Tibial artery (tissue), 4 donors: ENCODE measurements around the gene AP2B1.

Experiments used
- DNase-seq, 2 donors: peaks; one replicate each; pipeline ENCODE4 v3.0.0-alpha.2; 2019
- H3K27ac ChIP-seq, 2 donors: fragments of 200-600 bp; sonication (generic) in 1 of 2; 1 replicate in 1 of 2; 2 replicates in 1 of 2; pipeline ENCODE4 v1.5.1; 2018 to 2019; ENCODE audit warnings: mild to moderate bottlenecking in 1 of 2
- H3K27me3 ChIP-seq, 2 donors: fragments of 200-600 bp; sonication (generic) in 1 of 2; one replicate each; pipeline versions ENCODE4 v1.5.1 to v1.6.0; 2016 to 2019
- H3K36me3 ChIP-seq, 3 donors: fragments of 200-600 bp; sonication (generic) in 2 of 3; one replicate each; pipeline ENCODE4 v1.5.1; 2016 to 2019; ENCODE audit warnings: mild to moderate bottlenecking in 2 of 3
- H3K4me1 ChIP-seq, 4 donors: fragments of 200-600 bp; sonication (generic) in 2 of 4; 1 replicate in 3 of 4; 2 replicates in 1 of 4; pipeline ENCODE4 v1.5.1; 2016 to 2019
- H3K4me3 ChIP-seq, 2 donors: fragments of 200-600 bp; sonication (generic) in 1 of 2; 1 replicate in 1 of 2; 2 replicates in 1 of 2; pipeline ENCODE4 v1.5.1; 2018 to 2019; ENCODE audit warnings: mild to moderate bottlenecking in 2 of 2
- H3K9me3 ChIP-seq, 3 donors: fragments of 200-600 bp; sonication (generic) in 1 of 3; one replicate each; pipeline ENCODE4 v1.5.1; 2016 to 2019
- intact Hi-C: fragments of 100-400 bp; cut with DNase I; formaldehyde crosslinking; loops from one replicate; pipeline ENCODE4 v1.15.0; 2023; ENCODE audit warnings: low total_unique reads
- TF ChIP-seq, protein P1 (sequence below), 2 experiments: fragments of 200-600 bp in 1 of 2; fragments of 450-650 bp in 1 of 2; IDR thresholded peaks; one replicate each; pipeline ENCODE4 v1.5.1; 2017 to 2019; ENCODE audit warnings: antibody characterized with exemption in 2 of 2, mild to moderate bottlenecking in 1 of 2, moderate library complexity in 1 of 2

AP2B1 gene

DNA sequence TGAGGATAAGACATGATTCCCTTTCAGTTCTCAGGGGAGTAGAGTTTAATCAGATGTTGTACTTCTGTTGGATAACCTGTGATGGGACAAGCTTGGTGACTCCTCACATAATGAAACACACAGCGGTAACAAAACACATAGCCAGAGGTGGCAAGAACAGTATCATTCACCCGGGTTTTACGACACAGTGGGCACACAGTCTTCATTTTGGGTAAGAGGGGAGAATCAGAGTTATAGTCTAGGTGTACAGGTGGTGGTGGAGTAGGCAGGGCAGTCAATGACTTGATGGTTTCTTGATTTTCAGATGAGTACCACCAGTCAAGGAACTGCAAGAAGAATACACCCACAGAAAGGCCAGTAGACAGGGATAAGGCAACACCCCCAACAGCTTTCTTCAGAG is 11.4 kb upstream of the AP2B1 start:
- H3K27me3 ChIP-seq: no peaks in the 10 kb centered on the region
- intact Hi-C loops: no loop called here
- no peak overlapping the region for H3K4me3 ChIP-seq
- no peak for DNase-seq
- H3K36me3 ChIP-seq: peaks cover 0 to 19% (median 8%) of the 10 kb centered on the region in 3 donors
- H3K27ac ChIP-seq: no peak overlapping the region
- H3K4me1 ChIP-seq: peaks cover 0 to 23% (median 14%) of the 10 kb centered on the region in 4 donors
- H3K9me3 ChIP-seq: no peaks in the 10 kb centered on the region
- TF ChIP-seq, protein P1, sequence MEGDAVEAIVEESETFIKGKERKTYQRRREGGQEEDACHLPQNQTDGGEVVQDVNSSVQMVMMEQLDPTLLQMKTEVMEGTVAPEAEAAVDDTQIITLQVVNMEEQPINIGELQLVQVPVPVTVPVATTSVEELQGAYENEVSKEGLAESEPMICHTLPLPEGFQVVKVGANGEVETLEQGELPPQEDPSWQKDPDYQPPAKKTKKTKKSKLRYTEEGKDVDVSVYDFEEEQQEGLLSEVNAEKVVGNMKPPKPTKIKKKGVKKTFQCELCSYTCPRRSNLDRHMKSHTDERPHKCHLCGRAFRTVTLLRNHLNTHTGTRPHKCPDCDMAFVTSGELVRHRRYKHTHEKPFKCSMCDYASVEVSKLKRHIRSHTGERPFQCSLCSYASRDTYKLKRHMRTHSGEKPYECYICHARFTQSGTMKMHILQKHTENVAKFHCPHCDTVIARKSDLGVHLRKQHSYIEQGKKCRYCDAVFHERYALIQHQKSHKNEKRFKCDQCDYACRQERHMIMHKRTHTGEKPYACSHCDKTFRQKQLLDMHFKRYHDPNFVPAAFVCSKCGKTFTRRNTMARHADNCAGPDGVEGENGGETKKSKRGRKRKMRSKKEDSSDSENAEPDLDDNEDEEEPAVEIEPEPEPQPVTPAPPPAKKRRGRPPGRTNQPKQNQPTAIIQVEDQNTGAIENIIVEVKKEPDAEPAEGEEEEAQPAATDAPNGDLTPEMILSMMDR (IDR thresholded peaks at IDR 0.05): no peak

GRCh38 chr17:35577830-35578196 is 9.3 kb upstream of the AP2B1 start:
- intact Hi-C loops: no loop called here
- Histone ChIP-seq H3K27ac (peak overlapping the region; percentile 89), H3K4me1 (peaks cover 0 to 19% (median 12%) of the 10 kb centered on the region in 4 donors), H3K36me3 (peaks cover 0 to 19% (median 8%) of the 10 kb centered on the region in 3 donors), H3K4me3 (peak overlapping the region; percentile 71 to 78), H3K27me3 (no peaks in the 10 kb centered on the region), H3K9me3 (no peaks in the 10 kb centered on the region)
- DNase-seq: no peak
- TF ChIP-seq, protein P1 (IDR thresholded peaks at IDR 0.05): no peak

- DNase-seq: peak; percentile 93 to 94
Measured at GRCh38 chr17:35578197-35578928, 8.8 kb upstream of the AP2B1 start, which contains the start of gene PEX12. Gene PEX12, minus strand, starts transcription at chr17:35578571. Its CDS starts 550 bp downstream, at chr17:35578021.

GRCh38 chr17:35578929-35579432 is 8.1 kb upstream of the AP2B1 start:
- intact Hi-C loops: no loop called here
- peak overlapping the region; percentile 89 for H3K27ac ChIP-seq
- TF ChIP-seq, protein P1 (IDR thresholded peaks at IDR 0.05): no peak

More at GRCh38 chr17:35578197-35578928, 8.8 kb upstream of the AP2B1 start, which contains the start of gene PEX12:
- Histone ChIP-seq H3K4me3 (peak within 1 kb of the TSS; percentile 71 to 78), H3K27me3 (no peaks in the 10 kb centered on the region), H3K36me3 (peaks cover 0 to 19% (median 8%) of the 10 kb centered on the region in 3 donors), H3K4me1 (peaks cover 0 to 19% (median 12%) of the 10 kb centered on the region in 4 donors), H3K9me3 (no peaks in the 10 kb centered on the region), H3K27ac (peak within 1 kb of the TSS; percentile 89)
- intact Hi-C loops: no loop called here
- TF ChIP-seq, protein P1 (IDR thresholded peaks at IDR 0.05): no peak

DNA sequence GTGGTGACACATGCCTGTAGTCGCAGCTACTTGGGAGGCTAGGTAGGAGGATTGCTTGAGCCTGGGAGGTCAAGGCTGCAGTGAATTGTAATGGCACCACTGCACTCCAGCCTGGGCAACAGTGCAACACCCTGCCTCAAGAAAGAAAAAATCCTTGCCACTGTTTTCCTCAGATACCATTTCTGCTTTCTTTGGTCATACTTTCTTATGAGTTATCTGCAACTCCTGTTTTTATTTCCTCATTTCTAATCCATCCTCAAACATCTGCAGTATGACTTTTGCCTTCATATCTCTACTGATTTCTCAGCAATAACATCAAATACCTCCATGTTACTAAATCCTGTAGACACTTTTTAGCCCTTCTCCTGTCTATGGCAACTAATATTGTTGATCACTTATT is 3.1 kb upstream of the AP2B1 start:
- Histone ChIP-seq H3K4me1 (peaks cover 0 to 20% (median 13%) of the 10 kb centered on the region in 4 donors), H3K36me3 (no peaks in the 10 kb centered on the region), H3K27me3 (peaks cover 0 to 2% of the 10 kb centered on the region in 2 donors), H3K27ac (no peak overlapping the region), H3K9me3 (no peaks in the 10 kb centered on the region), H3K4me3 (no peak overlapping the region)
- no peak for DNase-seq
- TF ChIP-seq, protein P1 (IDR thresholded peaks at IDR 0.05): no peak
- intact Hi-C loops: loop anchor here (10.0 kb wide), 1 partner anchor 231 kb away; no protein-coding TSS in a partner anchor

More at GRCh38 chr17:35578929-35579432, 8.1 kb upstream of the AP2B1 start:
- H3K4me3 ChIP-seq: peak overlapping the region; percentile 71 to 78
- H3K9me3 ChIP-seq: no peaks in the 10 kb centered on the region
- H3K27me3 ChIP-seq: no peaks in the 10 kb centered on the region
- H3K36me3 ChIP-seq: peaks cover 0 to 16% (median 8%) of the 10 kb centered on the region in 3 donors
- H3K4me1 ChIP-seq: peaks cover 0 to 19% (median 12%) of the 10 kb centered on the region in 4 donors
- DNase-seq: no peak
